ENCODE data around the gene PROCA1. TPM values are rescaled to one million over a fixed set of nuclear protein-coding genes. Genes with fewer than 3 reads are reported as not detected.

PROCA1 gene
- total and polyA plus RNA-seq, 2 of the 13 experiments (the other 11 are each of a cell fraction or from before 2014, with no cell fraction given) = 0.73 to 1.5 TPM

DNA sequence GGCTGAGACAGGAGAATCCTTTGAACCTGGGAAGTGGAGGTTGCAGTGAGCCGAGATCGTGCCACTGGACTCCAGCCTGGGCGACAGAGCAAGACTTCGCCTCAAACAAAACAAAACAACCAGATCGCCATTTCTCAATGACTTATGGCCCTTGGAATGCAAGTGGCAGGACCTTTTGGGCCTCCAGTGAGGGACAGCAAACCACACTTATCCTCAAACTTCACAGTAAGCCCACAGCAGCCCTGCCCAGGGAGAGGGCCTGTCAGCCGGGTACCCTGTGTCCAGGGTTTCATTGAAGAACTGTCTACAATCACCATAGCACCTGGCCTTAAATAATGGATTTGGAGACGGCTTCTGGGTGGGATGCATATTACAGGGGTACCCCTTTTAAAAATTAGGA, 43.8 kb upstream of the PROCA1 start (continued):
- no peak for TF ChIP-seq ZNF768 (CRISPR knock-in tag; IDR thresholded peaks at IDR 0.05)
- no peak for TF ChIP-seq CBX1 (IDR thresholded peaks at IDR 0.05; ENCODE audit: low read depth)
- no peak for TF ChIP-seq ZBED4 (CRISPR knock-in tag; IDR thresholded peaks at IDR 0.05; ENCODE audit: borderline replicate concordance)
- no peak for TF ChIP-seq SP1 (IDR thresholded peaks at IDR 0.05)
- no peak for TF ChIP-seq SP1 (CRISPR knock-in tag; IDR thresholded peaks at IDR 0.05)
- TF ChIP-seq ZNF34 (CRISPR knock-in tag; IDR thresholded peaks at IDR 0.05; ENCODE audit: borderline replicate concordance) = no peak
- TF ChIP-seq MEIS2 (CRISPR knock-in tag; IDR thresholded peaks at IDR 0.05) = no peak
- TF ChIP-seq ZNF326 (CRISPR knock-in tag; IDR thresholded peaks at IDR 0.05; ENCODE audit: borderline replicate concordance) = no peak
- TF ChIP-seq HNRNPLL (IDR thresholded peaks at IDR 0.05; ENCODE audit: low read depth, low read length, poor library complexity, severe bottlenecking) = no peak

All from HepG2 (cell line).